ENCODE measurements around the gene NKIRAS1. TPM values are rescaled to one million over a fixed set of nuclear protein-coding genes. Genes with fewer than 3 reads are reported as not detected.
A peak's percentile ranks its signal among the peaks of the same experiment; 100 is the strongest.
"Not testable (repeated sequence)": the region's sequence is repeated elsewhere in the genome, so short reads cannot be mapped to it uniquely, and the experiment has no call there.

Gene NKIRAS1
- total RNA-seq, 1 donor from 2014 or later, result 11.1 TPM

GRCh38 chr3:23863060-23863459, 53.7 kb downstream of the NKIRAS1 start:
- Histone ChIP-seq H3K4me3 (no peak overlapping the region), H3K36me3 (peaks cover 8% of the 10 kb centered on the region), H3K27me3 (ENCODE audit: low read depth) (no peaks in the 10 kb centered on the region), H3K27ac (no peak overlapping the region), H3K4me1 (peaks cover 56% of the 10 kb centered on the region), H3K9me3 (no peaks in the 10 kb centered on the region)
- DNase-seq, result no peak
- ATAC-seq, result no peak
- TF ChIP-seq CTCF (IDR thresholded peaks at IDR 0.05), result no peak
- intact Hi-C loops (cut with DNase I), result no loop called here

GRCh38 chr3:23861689-23862088, 55.1 kb downstream of the NKIRAS1 start:
- Histone ChIP-seq H3K36me3 (peaks cover 8% of the 10 kb centered on the region), H3K4me3 (no peak overlapping the region), H3K27me3 (ENCODE audit: low read depth) (no peaks in the 10 kb centered on the region), H3K27ac (no peak overlapping the region), H3K9me3 (no peaks in the 10 kb centered on the region), H3K4me1 (peaks cover 54% of the 10 kb centered on the region)
- intact Hi-C loops (cut with DNase I), result no loop called here
- ATAC-seq (no peak), DNase-seq (no peak)
- no peak for TF ChIP-seq CTCF (IDR thresholded peaks at IDR 0.05)

- Histone ChIP-seq H3K4me3 (no peak overlapping the region), H3K36me3 (peaks cover 8% of the 10 kb centered on the region), H3K4me1 (peaks cover 46% of the 10 kb centered on the region), H3K27me3 (ENCODE audit: low read depth) (no peaks in the 10 kb centered on the region), H3K27ac (no peak overlapping the region), H3K9me3 (no peaks in the 10 kb centered on the region)
- intact Hi-C loops (cut with DNase I), result no loop called here
- no peak for TF ChIP-seq CTCF (IDR thresholded peaks at IDR 0.05)
- DNase-seq (no peak), ATAC-seq (no peak)
These were observed 56.9 kb downstream of the NKIRAS1 start for GRCh38 chr3:23859839-23860382.

GRCh38 chr3:23859012-23859743, 57.6 kb downstream of the NKIRAS1 start:
- Histone ChIP-seq H3K27me3 (ENCODE audit: low read depth) (no peaks in the 10 kb centered on the region), H3K9me3 (no peaks in the 10 kb centered on the region), H3K4me1 (peaks cover 46% of the 10 kb centered on the region), H3K36me3 (peaks cover 8% of the 10 kb centered on the region), H3K4me3 (no peak overlapping the region), H3K27ac (no peak overlapping the region)
- TF ChIP-seq CTCF (IDR thresholded peaks at IDR 0.05), result no peak
- ATAC-seq (peak; percentile 74 to 86), DNase-seq (no peak)
- intact Hi-C loops (cut with DNase I), result no loop called here

GRCh38 chr3:23856286-23856685, 60.5 kb downstream of the NKIRAS1 start:
- intact Hi-C loops (cut with DNase I), result no loop called here
- Histone ChIP-seq H3K9me3 (no peaks in the 10 kb centered on the region), H3K27me3 (ENCODE audit: low read depth) (no peaks in the 10 kb centered on the region), H3K4me3 (no peak overlapping the region), H3K27ac (no peak overlapping the region), H3K36me3 (no peaks in the 10 kb centered on the region), H3K4me1 (peaks cover 41% of the 10 kb centered on the region)
- DNase-seq, result no peak
- no peak for ATAC-seq
- no peak for TF ChIP-seq CTCF (IDR thresholded peaks at IDR 0.05)

GRCh38 chr3:23849462-23849861, 67.3 kb downstream of the NKIRAS1 start:
- H3K4me1 ChIP-seq; DNase-seq; intact Hi-C loops (cut with DNase I); H3K27ac ChIP-seq; H3K9me3 ChIP-seq; H3K27me3 ChIP-seq (ENCODE audit: low read depth); H3K36me3 ChIP-seq; ATAC-seq; H3K4me3 ChIP-seq: not testable (repeated sequence)

Measured in lower lobe of right lung (tissue), 2 donors.